GM21576 (cell line): Measurements from ENCODE around the gene PDE4B.
A peak's percentile ranks its signal among the peaks of the same experiment; 100 is the strongest.

Experiments
- ATAC-seq: cut with Tn5 transposase; IDR thresholded peaks from one replicate; pipeline ENCODE4 v1.9.1; 2021; ENCODE audit warnings: mild to moderate bottlenecking, moderate library complexity; ENCODE audit not compliant: unreplicated experiment

PDE4B gene

GRCh38 chr1:66226985-66227384 is 434.3 kb downstream of the PDE4B start:
- ATAC-seq, result no peak

- no peak for ATAC-seq
Measured at GRCh38 chr1:66227966-66228365, 435.3 kb downstream of the PDE4B start.

- no peak for ATAC-seq
Measured at GRCh38 chr1:66231217-66231616, 438.5 kb downstream of the PDE4B start.

- ATAC-seq, result no peak
Measured at GRCh38 chr1:66231681-66232463, 439.2 kb downstream of the PDE4B start.

- ATAC-seq, result no peak
Measured at GRCh38 chr1:66237042-66237441, 444.3 kb downstream of the PDE4B start.

GRCh38 chr1:66237722-66238479 is 445.2 kb downstream of the PDE4B start:
- no peak for ATAC-seq

GRCh38 chr1:66239834-66240233 is 447.1 kb downstream of the PDE4B start:
- no peak for ATAC-seq

GRCh38 chr1:66240491-66241484 is 448.1 kb downstream of the PDE4B start:
- no peak for ATAC-seq

GRCh38 chr1:66242646-66243547 is 450.2 kb downstream of the PDE4B start:
- peak; percentile 58 for ATAC-seq

- no peak for ATAC-seq
Measured at GRCh38 chr1:66243548-66244130, 450.9 kb downstream of the PDE4B start.

GRCh38 chr1:66244429-66244828 is 451.7 kb downstream of the PDE4B start:
- ATAC-seq, result no peak

GRCh38 chr1:66245691-66246090 is 453.0 kb downstream of the PDE4B start:
- no peak for ATAC-seq

- ATAC-seq, result no peak
Measured at GRCh38 chr1:66246351-66247269, 453.9 kb downstream of the PDE4B start.

- peak; percentile 69 for ATAC-seq
Measured at GRCh38 chr1:66247415-66248208, 454.9 kb downstream of the PDE4B start.

- ATAC-seq, result no peak
Measured at GRCh38 chr1:66248257-66248656, 455.6 kb downstream of the PDE4B start.

- ATAC-seq, result no peak
Measured at GRCh38 chr1:66248746-66249145, 456.1 kb downstream of the PDE4B start.

GRCh38 chr1:66250075-66250474 is 457.4 kb downstream of the PDE4B start:
- ATAC-seq, result no peak

GRCh38 chr1:66250478-66250877 is 457.8 kb downstream of the PDE4B start:
- ATAC-seq, result no peak
